HCT116 (cell line): ENCODE results near the gene SPEF2. TPM values are rescaled to one million over a fixed set of nuclear protein-coding genes. Genes with fewer than 3 reads are reported as not detected.
A peak's percentile ranks its signal among the peaks of the same experiment; 100 is the strongest.

Source experiments
- ATAC-seq: fragments of 200-7000 bp; cut with Tn5 transposase; 2 replicates; pipeline ENCODE4 v1.9.1; 2020; ENCODE audit warnings: mild to moderate bottlenecking, moderate library complexity
- BruUV-seq: library from RNA; stranded (reverse); fragments of 400-500 nt; replicated peaks from 2 replicates; lab custom pipeline; 2021; lab: Mats Ljungman, UMichigan
- CTCF ChIA-PET: fragments of 300-600 bp; sonication (Branson Sonifier 250); formaldehyde crosslinking; loops from one replicate; lab custom pipeline; 2021; ENCODE audit warnings: antibody characterized with exemption; lab: Charles Lee
- POLR2A ChIA-PET: fragments of 300-600, 350-600 bp; sonication (Branson Sonifier 250); formaldehyde crosslinking; loops from one replicate; lab custom pipeline; 2021; ENCODE audit warnings: antibody characterized with exemption; lab: Charles Lee
- RAD21 ChIA-PET, 2 experiments: fragments of 300-600 bp; sonication (Branson Sonifier 250); formaldehyde crosslinking; loops; one replicate each; lab custom pipeline; 2023; ENCODE audit warnings: low total read pairs in 2 of 2; ENCODE audit not compliant: uncharacterized antibody in 2 of 2, unreplicated experiment in 2 of 2, low non-redundant PET in 1 of 2; lab: Charles Lee
- DNase-seq: peaks from one replicate; pipeline ENCODE4 v3.0.0-alpha.2; 2010; ENCODE audit warnings: low read depth, low spot score
- H2AFZ ChIP-seq: fragments of 200-600 bp; shearing (Covaris generic), sonication (generic); 2 replicates; pipeline ENCODE4 v1.6.1; 2017; ENCODE audit warnings: low read depth, mixed run types, mixed read lengths, antibody characterized with exemption, low read length; ENCODE audit not compliant: poor library complexity, severe bottlenecking
- H3K27ac ChIP-seq: 2 replicates; pipeline ENCODE4 v1.5.1; 2012; ENCODE audit warnings: low read depth, low read length
- H3K27me3 ChIP-seq: fragments of 200-600 bp; sonication (generic); 2 replicates; pipeline ENCODE4 v1.6.1; 2016; ENCODE audit warnings: mixed run types, low read length, mixed read lengths; ENCODE audit not compliant: insufficient read depth
- H3K36me3 ChIP-seq, 2 experiments: fragments of 200-500 bp in 1 of 2; fragments of 200-600 bp in 1 of 2; sonication (Bioruptor generic) in 1 of 2; sonication (generic) in 1 of 2; 2 replicates each; pipeline versions ENCODE4 v1.5.1 to v1.6.1; 2014 to 2016; ENCODE audit warnings: low read length in 2 of 2, inconsistent platforms in 1 of 2, mixed read lengths in 1 of 2, mixed run types in 1 of 2; ENCODE audit not compliant: insufficient read depth in 2 of 2, control insufficient read depth in 1 of 2
- H3K4me1 ChIP-seq, 2 experiments: fragments of 200-600 bp in 1 of 2; sonication (generic) in 1 of 2; 2 replicates each; pipeline versions ENCODE4 v1.5.1 to v1.6.1; 2012 to 2017; ENCODE audit warnings: low read length in 2 of 2, inconsistent platforms in 1 of 2, mild to moderate bottlenecking in 1 of 2, mixed read lengths in 1 of 2, mixed run types in 1 of 2, moderate library complexity in 1 of 2; ENCODE audit not compliant: insufficient read depth in 2 of 2, control insufficient read depth in 1 of 2
- H3K4me2 ChIP-seq: fragments of 200-600 bp; sonication (generic); 2 replicates; pipeline ENCODE4 v1.6.1; 2017; ENCODE audit warnings: mixed run types, low read length, mixed read lengths
- H3K4me3 ChIP-seq, 2 experiments: fragments of 200-600 bp in 1 of 2; sonication (generic) in 1 of 2; replicated peaks in 1 of 2; 2 replicates each; pipeline ENCODE4 v1.5.1; 2011 to 2016; ENCODE audit warnings: low read length in 2 of 2, control low read depth in 1 of 2, low read depth in 1 of 2, mild to moderate bottlenecking in 1 of 2, mixed read lengths in 1 of 2, mixed run types in 1 of 2
- H3K79me2 ChIP-seq: fragments of 200-600 bp; sonication (generic); 2 replicates; pipeline ENCODE4 v1.6.1; 2017; ENCODE audit warnings: mild to moderate bottlenecking, mixed run types, low read length, moderate library complexity, mixed read lengths; ENCODE audit not compliant: insufficient read depth
- H3K9ac ChIP-seq: fragments of 200-600 bp; sonication (generic); 2 replicates; pipeline ENCODE4 v1.6.1; 2016; ENCODE audit warnings: low read length, mixed read lengths
- H3K9me2 ChIP-seq: fragments of 200-600 bp; sonication (generic), shearing (Covaris generic); 2 replicates; pipeline ENCODE4 v1.6.1; 2017; ENCODE audit warnings: mixed run types, mild to moderate bottlenecking, moderate library complexity; ENCODE audit not compliant: insufficient read depth
- H3K9me3 ChIP-seq, 2 experiments: fragments of 200-500 bp in 1 of 2; fragments of 200-600 bp in 1 of 2; sonication (Bioruptor generic) in 1 of 2; sonication (generic) in 1 of 2; 2 replicates each; pipeline ENCODE4 v1.6.1; 2014 to 2017; ENCODE audit warnings: low read length in 2 of 2, mixed read lengths in 2 of 2, inconsistent platforms in 1 of 2, low read depth in 1 of 2, mild to moderate bottlenecking in 1 of 2, mixed run types in 1 of 2, moderate library complexity in 1 of 2; ENCODE audit not compliant: control insufficient read depth in 1 of 2, insufficient read depth in 1 of 2
- H4K20me1 ChIP-seq: fragments of 200-600 bp; sonication (generic), shearing (Covaris generic); 2 replicates; pipeline ENCODE4 v1.6.1; 2017; ENCODE audit warnings: mixed run types, mild to moderate bottlenecking, moderate library complexity; ENCODE audit not compliant: insufficient read depth
- CBX3 ChIP-seq: IDR thresholded peaks from 2 replicates; pipeline ENCODE4 v1.6.1; 2012; ENCODE audit warnings: low read depth
- CEBPB ChIP-seq: IDR thresholded peaks from 2 replicates; pipeline ENCODE4 v1.6.1; 2012; ENCODE audit warnings: low read depth
- EGR1 ChIP-seq: IDR thresholded peaks from 2 replicates; pipeline ENCODE4 v1.6.1; 2012; ENCODE audit warnings: low read depth
- ELF1 ChIP-seq: IDR thresholded peaks from 2 replicates; pipeline ENCODE4 v1.6.1; 2012; ENCODE audit warnings: low read depth, borderline replicate concordance
- FOSL1 ChIP-seq: IDR thresholded peaks from 2 replicates; pipeline ENCODE4 v1.6.1; 2012; ENCODE audit warnings: low read depth
- JUND ChIP-seq: IDR thresholded peaks from 2 replicates; pipeline ENCODE4 v1.6.1; 2012
- POLR2A ChIP-seq: IDR thresholded peaks from 2 replicates; pipeline ENCODE4 v1.7.0; 2011; ENCODE audit warnings: borderline replicate concordance; ENCODE audit not compliant: insufficient read depth, insufficient read length; ENCODE audit errors: extremely low read depth
- POLR2AphosphoS5 ChIP-seq: IDR thresholded peaks from 2 replicates; pipeline ENCODE4 v1.6.1; 2011; ENCODE audit warnings: mild to moderate bottlenecking, low read depth, low read length, moderate library complexity
- RAD21 ChIP-seq: IDR thresholded peaks from 2 replicates; pipeline ENCODE4 v1.6.1; 2012; ENCODE audit warnings: low read depth, mild to moderate bottlenecking
- SP1 ChIP-seq: IDR thresholded peaks from 2 replicates; pipeline ENCODE4 v1.6.1; 2012; ENCODE audit warnings: low read depth
- TCF7L2 ChIP-seq: IDR thresholded peaks from 2 replicates; pipeline ENCODE4 v1.7.0; 2011; ENCODE audit warnings: borderline replicate concordance, inconsistent platforms; ENCODE audit not compliant: insufficient read depth, insufficient read length; ENCODE audit errors: extremely low read depth
- YY1 ChIP-seq: IDR thresholded peaks from 2 replicates; pipeline ENCODE4 v1.6.1; 2011; ENCODE audit warnings: low read length, low read depth, moderate library complexity, mild to moderate bottlenecking; ENCODE audit not compliant: insufficient replicate concordance; ENCODE audit errors: extremely low read depth
- ZFX ChIP-seq: fragments of 450-650 bp; IDR thresholded peaks from 2 replicates; pipeline ENCODE4 v1.6.1; 2017
- intact Hi-C: fragments of 100-400 bp; cut with micrococcal nuclease; formaldehyde crosslinking; loops from 2 replicates; pipeline ENCODE4 v1.10.0; 2022
- total RNA-seq: library from RNA; stranded (reverse); gene quantifications from one replicate; pipeline ENCODE4 v1.2.1, GENCODE V29; 2021; ENCODE audit not compliant: unreplicated experiment
- TF ChIP-seq, protein P1 (sequence below): IDR thresholded peaks from 2 replicates; pipeline ENCODE4 v1.6.1; 2011; ENCODE audit warnings: mild to moderate bottlenecking, low read length, moderate library complexity; ENCODE audit not compliant: insufficient replicate concordance; ENCODE audit errors: extremely low read depth
- TF ChIP-seq, protein P2 (sequence below): IDR thresholded peaks from 2 replicates; pipeline ENCODE4 v1.6.1; 2012
- TF ChIP-seq, protein P3 (sequence below): IDR thresholded peaks from 2 replicates; pipeline ENCODE4 v1.6.1; 2012

Gene SPEF2
- total RNA-seq, 1 experiment from 2014 or later: 4.6 TPM

DNA sequence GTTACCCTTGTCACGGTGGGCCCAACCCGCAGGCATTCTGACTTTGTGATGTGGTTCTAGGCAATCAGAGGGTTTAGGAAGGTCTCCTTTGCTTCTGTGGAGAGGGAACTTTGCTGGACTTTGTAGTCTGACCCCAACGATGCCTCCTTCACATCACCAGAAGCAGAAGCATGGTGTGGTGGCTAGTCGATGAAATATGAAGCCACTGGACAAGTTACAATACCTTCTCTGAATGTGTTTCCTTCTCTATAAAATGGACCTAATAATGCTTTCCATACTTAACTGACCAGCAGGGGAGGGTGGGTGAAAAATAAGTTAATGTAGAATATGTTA lies 607 bp downstream of the SPEF2 start:
- POLR2A ChIA-PET: no interaction called here
- intact Hi-C loops: no loop called here
- DNase-seq: no peak

DNA sequence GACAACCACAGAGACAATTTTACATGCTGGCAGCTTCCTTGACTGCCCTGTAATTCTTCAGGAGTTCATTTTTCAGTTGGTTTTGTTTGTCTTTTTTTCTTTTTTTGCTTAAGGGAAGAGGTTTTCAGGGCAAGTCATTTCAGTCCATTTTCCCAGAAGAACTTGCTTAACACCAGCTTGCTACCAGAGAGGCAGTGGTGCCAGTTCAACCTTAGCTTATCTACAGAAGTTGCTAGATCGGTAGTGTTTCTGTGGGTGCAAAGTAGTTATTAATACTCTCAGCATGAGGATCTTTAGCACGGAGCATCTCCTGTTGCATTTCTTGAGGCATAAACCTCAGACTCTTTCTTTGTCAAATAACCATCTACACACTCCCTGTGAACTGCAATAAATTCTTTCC lies 1.1 kb downstream of the SPEF2 start:
- H3K9ac ChIP-seq: peak overlapping the region; percentile 71
- DNase-seq (no peak), ATAC-seq (no peak)
- no TSS peak for BruUV-seq
- peaks cover 4 to 14% of the 10 kb centered on the region in 2 experiments; a peak in 3 of 4 replicates for H3K4me1 ChIP-seq
- peak overlapping the region; percentile 89 for H3K4me2 ChIP-seq
- RAD21 ChIA-PET: no interaction called here
- H3K27ac ChIP-seq: no peak overlapping the region
- CTCF ChIA-PET: no interaction called here
- no peaks in the 10 kb centered on the region for H4K20me1 ChIP-seq
- POLR2A ChIA-PET: no interaction called here
- H3K9me3 ChIP-seq: no peaks in the 10 kb centered on the region
- no peaks in the 10 kb centered on the region for H3K9me2 ChIP-seq
- no peaks in the 10 kb centered on the region for H3K27me3 ChIP-seq
- no peaks in the 10 kb centered on the region for H3K79me2 ChIP-seq
- intact Hi-C loops: no loop called here
- TF ChIP-seq, protein P1, sequence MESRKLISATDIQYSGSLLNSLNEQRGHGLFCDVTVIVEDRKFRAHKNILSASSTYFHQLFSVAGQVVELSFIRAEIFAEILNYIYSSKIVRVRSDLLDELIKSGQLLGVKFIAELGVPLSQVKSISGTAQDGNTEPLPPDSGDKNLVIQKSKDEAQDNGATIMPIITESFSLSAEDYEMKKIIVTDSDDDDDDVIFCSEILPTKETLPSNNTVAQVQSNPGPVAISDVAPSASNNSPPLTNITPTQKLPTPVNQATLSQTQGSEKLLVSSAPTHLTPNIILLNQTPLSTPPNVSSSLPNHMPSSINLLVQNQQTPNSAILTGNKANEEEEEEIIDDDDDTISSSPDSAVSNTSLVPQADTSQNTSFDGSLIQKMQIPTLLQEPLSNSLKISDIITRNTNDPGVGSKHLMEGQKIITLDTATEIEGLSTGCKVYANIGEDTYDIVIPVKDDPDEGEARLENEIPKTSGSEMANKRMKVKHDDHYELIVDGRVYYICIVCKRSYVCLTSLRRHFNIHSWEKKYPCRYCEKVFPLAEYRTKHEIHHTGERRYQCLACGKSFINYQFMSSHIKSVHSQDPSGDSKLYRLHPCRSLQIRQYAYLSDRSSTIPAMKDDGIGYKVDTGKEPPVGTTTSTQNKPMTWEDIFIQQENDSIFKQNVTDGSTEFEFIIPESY: no peak
- TF ChIP-seq POLR2AphosphoS5 (no peak), EGR1 (no peak), ELF1 (no peak), CEBPB (no peak), SP1 (no peak), CBX3 (no peak), RAD21 (no peak), TCF7L2 (no peak), FOSL1 (no peak), POLR2A (no peak), JUND (no peak), YY1 (no peak)
- TF ChIP-seq, protein P2, sequence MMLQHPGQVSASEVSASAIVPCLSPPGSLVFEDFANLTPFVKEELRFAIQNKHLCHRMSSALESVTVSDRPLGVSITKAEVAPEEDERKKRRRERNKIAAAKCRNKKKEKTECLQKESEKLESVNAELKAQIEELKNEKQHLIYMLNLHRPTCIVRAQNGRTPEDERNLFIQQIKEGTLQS: no peak
- TF ChIP-seq, protein P3, sequence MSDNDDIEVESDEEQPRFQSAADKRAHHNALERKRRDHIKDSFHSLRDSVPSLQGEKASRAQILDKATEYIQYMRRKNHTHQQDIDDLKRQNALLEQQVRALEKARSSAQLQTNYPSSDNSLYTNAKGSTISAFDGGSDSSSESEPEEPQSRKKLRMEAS: no peak
- TF ChIP-seq, all 23 proteins: peak for 0
- no peaks in the 10 kb centered on the region for H3K36me3 ChIP-seq
- peak overlapping the region; percentile 86 to 89 for H3K4me3 ChIP-seq
- no peak overlapping the region for H2AFZ ChIP-seq

More for the DNA sequence above, 607 bp downstream of the SPEF2 start:
- TF ChIP-seq ZFX (peak; percentile 27; the same call in 1 of the 2 replicates), ELF1 (no peak)
- Histone ChIP-seq H3K27ac (no peak overlapping the region), H4K20me1 (no peaks in the 10 kb centered on the region), H3K4me2 (peak overlapping the region; percentile 89), H3K9me2 (no peaks in the 10 kb centered on the region), H3K36me3 (no peaks in the 10 kb centered on the region), H3K79me2 (no peaks in the 10 kb centered on the region), H3K4me1 (peaks cover 4 to 14% of the 10 kb centered on the region in 2 experiments; a peak in 3 of 4 replicates), H3K9me3 (no peaks in the 10 kb centered on the region), H2AFZ (no peak overlapping the region), H3K4me3 (peak overlapping the region; percentile 86 to 89), H3K9ac (peak overlapping the region; percentile 71), H3K27me3 (no peaks in the 10 kb centered on the region)
- no TSS peak for BruUV-seq
- ChIA-PET CTCF (interaction anchor here (1.7 kb wide), 1 partner anchor 11 kb away, joined by 5 read pairs; no protein-coding TSS in a partner anchor), RAD21 (no interaction called here)
- ATAC-seq: no peak
